ENCODE measurements around the gene TSPAN3. TPM values are rescaled to one million over a fixed set of nuclear protein-coding genes. Genes with fewer than 3 reads are reported as not detected.

Gene TSPAN3
- total RNA-seq, 3 donors from 2014 or later = 148 to 398 (median 292) TPM

- Histone ChIP-seq H3K27me3 (no peaks in the 10 kb centered on the region), H3K27ac (no peak overlapping the region)
- TF ChIP-seq CTCF (IDR thresholded peaks at IDR 0.05) = no peak
These were observed 61.7 kb downstream of the TSPAN3 start for GRCh38 chr15:77009176-77009575.

GRCh38 chr15:77004189-77004588 is 66.7 kb downstream of the TSPAN3 start:
- Histone ChIP-seq H3K4me3 (no peak overlapping the region), H3K4me1 (no peaks in the 10 kb centered on the region), H3K36me3 (no peaks in the 10 kb centered on the region), H3K27me3 (no peaks in the 10 kb centered on the region), H3K9me3 (no peaks in the 10 kb centered on the region), H3K27ac (no peak overlapping the region)
- TF ChIP-seq POLR2A (IDR thresholded peaks at IDR 0.05) (no peak), POLR2AphosphoS5 (IDR thresholded peaks at IDR 0.05) (peak in 1 of 3 donors; percentile 46), CTCF (IDR thresholded peaks at IDR 0.05) (no peak)
- intact Hi-C loops (cut with DNase I; ENCODE audit: low total_unique reads) = no loop called here
- DNase-seq (ENCODE audit: low spot score in 2 of 2) = no peak

More at GRCh38 chr15:77009176-77009575, 61.7 kb downstream of the TSPAN3 start:
- H3K36me3 ChIP-seq = no peaks in the 10 kb centered on the region
- H3K9me3 ChIP-seq = no peaks in the 10 kb centered on the region
- H3K4me1 ChIP-seq = no peaks in the 10 kb centered on the region
- H3K4me3 ChIP-seq = no peak overlapping the region
- DNase-seq (ENCODE audit: low spot score in 2 of 2) = no peak
- intact Hi-C loops (cut with DNase I; ENCODE audit: low total_unique reads) = no loop called here

- intact Hi-C loops (cut with DNase I; ENCODE audit: low total_unique reads) = no loop called here
- peak overlapping the region in 1 of 2 donors; percentile 32 for H3K27ac ChIP-seq
- no peak for TF ChIP-seq POLR2AphosphoS5 (IDR thresholded peaks at IDR 0.05)
- TF ChIP-seq CTCF (IDR thresholded peaks at IDR 0.05) = no peak
- no peak for TF ChIP-seq POLR2A (IDR thresholded peaks at IDR 0.05)
- H3K27me3 ChIP-seq = no peaks in the 10 kb centered on the region
- no peaks in the 10 kb centered on the region for H3K4me1 ChIP-seq
- no peak for DNase-seq (ENCODE audit: low spot score in 2 of 2)
- H3K4me3 ChIP-seq = no peak overlapping the region
- H3K9me3 ChIP-seq = no peaks in the 10 kb centered on the region
- H3K36me3 ChIP-seq = no peaks in the 10 kb centered on the region
These were observed 67.7 kb downstream of the TSPAN3 start for GRCh38 chr15:77002954-77003912.

- TF ChIP-seq POLR2AphosphoS5 (IDR thresholded peaks at IDR 0.05) = no peak
- no peak for TF ChIP-seq CTCF (IDR thresholded peaks at IDR 0.05)
- TF ChIP-seq POLR2A (IDR thresholded peaks at IDR 0.05) = no peak
- Histone ChIP-seq H3K27me3 (no peaks in the 10 kb centered on the region), H3K9me3 (no peaks in the 10 kb centered on the region), H3K4me3 (no peak overlapping the region), H3K4me1 (no peaks in the 10 kb centered on the region), H3K36me3 (no peaks in the 10 kb centered on the region), H3K27ac (peak overlapping the region in 1 of 2 donors; percentile 7)
- intact Hi-C loops (cut with DNase I; ENCODE audit: low total_unique reads) = no loop called here
- DNase-seq (ENCODE audit: low spot score in 2 of 2) = no peak
These were observed 68.5 kb downstream of the TSPAN3 start for GRCh38 chr15:77002436-77002835.

- Histone ChIP-seq H3K27ac (no peak overlapping the region), H3K36me3 (no peaks in the 10 kb centered on the region), H3K27me3 (no peaks in the 10 kb centered on the region), H3K9me3 (no peaks in the 10 kb centered on the region), H3K4me1 (no peaks in the 10 kb centered on the region), H3K4me3 (no peak overlapping the region)
- intact Hi-C loops (cut with DNase I; ENCODE audit: low total_unique reads) = no loop called here
- TF ChIP-seq POLR2A (IDR thresholded peaks at IDR 0.05) (no peak), POLR2AphosphoS5 (IDR thresholded peaks at IDR 0.05) (no peak), CTCF (IDR thresholded peaks at IDR 0.05) (no peak)
- DNase-seq (ENCODE audit: low spot score in 2 of 2) = no peak
These were observed 68.9 kb downstream of the TSPAN3 start for GRCh38 chr15:77001966-77002365.

Data from breast epithelium (tissue), 4 donors.